HG03097 (cell line): ENCODE data around the gene APLP1.
"Not testable (repeated sequence)": the region's sequence is repeated elsewhere in the genome, so short reads cannot be mapped to it uniquely, and the experiment has no call there.

Source experiments
- ATAC-seq: cut with Tn5 transposase; IDR thresholded peaks from one replicate; pipeline ENCODE4 v1.9.1; 2021; ENCODE audit not compliant: unreplicated experiment, low FRiP score

The APLP1 gene

GRCh38 chr19:35852029-35852780 lies 16.2 kb upstream of the APLP1 start, which contains the start of gene NPHS1:
NPHS1 (minus strand) TSS chr19:35852504; CDS start chr19:35851837, 667 bp downstream.
- ATAC-seq, result no peak

DNA sequence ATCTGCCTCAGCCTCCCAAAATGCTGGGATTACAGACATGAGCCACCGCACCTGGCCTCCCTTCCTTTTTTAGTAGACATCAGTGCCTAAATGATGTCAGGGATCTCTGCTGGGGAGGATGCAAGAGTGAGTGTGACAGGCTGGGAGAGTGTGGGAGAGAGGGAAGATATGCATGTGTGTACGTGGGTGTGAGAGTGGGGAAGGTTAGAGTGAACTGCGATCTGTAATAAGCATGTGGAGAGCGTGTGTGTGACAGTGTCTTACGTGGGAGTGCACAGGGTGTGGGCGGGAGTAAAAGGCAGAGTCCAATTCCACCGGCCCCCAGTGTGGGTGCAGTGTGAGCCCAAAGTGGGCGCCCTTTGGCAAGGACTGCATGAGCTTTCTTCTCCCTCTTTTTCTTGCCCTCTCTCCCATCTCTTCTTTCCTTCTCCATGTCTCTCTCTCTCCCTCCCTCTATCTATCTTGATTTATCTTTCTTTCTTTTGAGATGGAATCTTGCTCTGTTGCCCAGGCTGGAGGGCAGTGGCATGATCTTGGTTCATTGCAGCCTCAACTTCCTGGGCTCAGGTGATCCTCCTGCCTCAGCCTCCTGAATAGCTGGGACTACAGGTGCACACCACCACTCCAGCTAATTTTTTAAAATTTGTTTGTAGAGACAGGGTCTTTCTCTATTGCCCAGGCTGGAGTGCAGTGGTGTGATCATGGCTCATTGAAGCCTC lies 15.2 kb upstream of the APLP1 start:
- ATAC-seq, result no peak

- no peak for ATAC-seq
These were observed 11.7 kb upstream of the APLP1 start, which contains the start of gene KIRREL2 for GRCh38 chr19:35856546-35857149. KIRREL2 (plus strand) TSS chr19:35856911; CDS start chr19:35857120, 209 bp downstream.

DNA sequence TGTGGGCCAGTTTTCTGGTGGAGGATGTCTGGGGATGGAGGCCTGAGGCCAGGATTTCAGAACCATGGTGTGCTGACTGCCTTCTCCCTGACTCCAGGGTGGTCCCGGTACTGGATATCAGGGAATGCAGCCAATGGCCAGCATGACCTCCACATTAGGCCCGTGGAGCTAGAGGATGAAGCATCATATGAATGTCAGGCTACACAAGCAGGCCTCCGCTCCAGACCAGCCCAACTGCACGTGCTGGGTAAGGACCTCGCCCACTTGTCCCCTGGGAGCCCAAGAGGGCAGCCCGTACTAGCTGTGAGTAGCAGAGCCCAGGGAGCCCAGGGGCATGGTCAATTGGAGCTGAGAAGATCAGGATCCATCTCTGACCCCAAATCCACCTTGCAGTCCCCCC lies 10.1 kb upstream of the APLP1 start:
- ATAC-seq, result no peak

DNA sequence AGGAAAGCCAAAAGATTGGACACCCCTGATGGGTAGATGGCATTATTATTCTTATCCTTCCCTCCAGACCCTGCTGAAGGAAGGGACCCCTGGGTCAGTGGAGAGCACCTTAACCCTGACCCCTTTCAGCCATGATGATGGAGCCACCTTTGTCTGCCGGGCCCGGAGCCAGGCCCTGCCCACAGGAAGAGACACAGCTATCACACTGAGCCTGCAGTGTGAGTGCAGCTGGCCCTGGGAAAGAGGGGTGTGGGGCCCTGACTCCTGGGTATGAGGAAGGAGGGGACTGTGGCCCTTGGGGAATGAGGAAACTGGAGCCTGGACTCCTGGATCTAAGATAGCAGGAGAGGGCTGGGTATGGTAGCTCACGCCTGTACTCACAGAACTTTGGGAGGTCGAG lies 9.0 kb upstream of the APLP1 start:
- ATAC-seq, result no peak

DNA sequence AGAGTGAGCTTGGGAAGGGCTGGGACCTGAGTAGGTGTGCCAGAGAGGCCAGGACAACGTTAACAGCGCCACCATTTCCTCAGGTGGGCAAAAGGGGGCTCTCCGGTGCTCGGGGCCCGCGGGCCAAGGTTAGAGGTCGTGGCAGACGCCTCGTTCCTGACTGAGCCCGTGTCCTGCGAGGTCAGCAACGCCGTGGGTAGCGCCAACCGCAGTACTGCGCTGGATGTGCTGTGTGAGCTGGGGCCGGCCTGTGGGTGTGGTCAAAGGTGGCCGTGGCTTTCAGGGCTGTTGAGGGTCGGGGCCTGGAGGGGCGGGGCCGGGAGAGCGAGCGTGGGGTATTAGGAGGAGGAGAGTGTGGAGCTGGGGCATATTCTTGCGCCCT lies 7.9 kb upstream of the APLP1 start:
- no peak for ATAC-seq

DNA sequence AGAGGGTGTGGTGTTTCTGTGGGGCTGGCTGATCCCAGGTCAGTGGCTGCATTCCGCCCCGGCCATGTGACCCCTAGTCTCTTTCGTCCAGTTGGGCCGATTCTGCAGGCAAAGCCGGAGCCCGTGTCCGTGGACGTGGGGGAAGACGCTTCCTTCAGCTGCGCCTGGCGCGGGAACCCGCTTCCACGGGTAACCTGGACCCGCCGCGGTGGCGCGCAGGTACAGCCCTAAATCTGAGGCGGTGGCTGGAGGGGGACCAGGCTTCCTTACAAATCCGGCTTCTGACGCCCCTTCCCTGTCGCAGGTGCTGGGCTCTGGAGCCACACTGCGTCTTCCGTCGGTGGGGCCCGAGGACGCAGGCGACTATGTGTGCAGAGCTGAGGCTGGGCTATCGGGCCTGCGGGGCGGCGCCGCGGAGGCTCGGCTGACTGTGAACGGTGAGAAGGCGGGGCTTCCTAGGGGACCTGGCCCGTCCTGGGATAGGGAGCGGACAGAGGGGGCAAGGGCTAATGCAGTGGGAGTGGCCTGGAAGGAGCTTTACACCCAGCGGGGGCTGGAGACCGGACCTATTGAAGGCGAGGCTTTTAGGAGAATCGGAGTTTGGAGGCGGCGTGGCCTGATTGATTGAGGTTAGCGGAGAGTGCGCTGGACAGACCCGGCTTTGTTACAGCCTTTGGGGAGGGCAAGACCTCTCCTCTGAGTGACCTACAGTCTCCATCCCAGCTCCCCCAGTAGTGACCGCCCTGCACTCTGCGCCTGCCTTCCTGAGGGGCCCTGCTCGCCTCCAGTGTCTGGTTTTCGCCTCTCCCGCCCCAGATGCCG lies 7.3 kb upstream of the APLP1 start:
- no peak for ATAC-seq

DNA sequence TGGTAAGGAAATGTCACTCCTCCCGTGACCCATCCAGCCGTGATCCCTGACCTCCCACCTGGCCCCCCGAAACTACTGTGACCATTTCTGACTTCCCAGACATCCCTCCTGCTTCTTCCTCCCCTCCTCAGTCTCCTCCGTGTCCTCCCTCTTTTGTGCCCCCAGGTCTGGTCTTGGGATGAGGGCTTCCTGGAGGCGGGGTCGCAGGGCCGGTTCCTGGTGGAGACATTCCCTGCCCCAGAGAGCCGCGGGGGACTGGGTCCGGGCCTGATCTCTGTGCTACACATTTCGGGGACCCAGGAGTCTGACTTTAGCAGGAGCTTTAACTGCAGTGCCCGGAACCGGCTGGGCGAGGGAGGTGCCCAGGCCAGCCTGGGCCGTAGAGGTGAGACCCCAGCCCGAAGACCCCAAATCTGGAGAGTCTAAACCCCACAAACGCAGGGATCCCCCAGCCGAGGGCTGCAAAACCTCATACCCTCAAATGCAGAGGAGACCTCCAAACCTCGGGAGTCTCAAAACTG lies 6.7 kb upstream of the APLP1 start:
- ATAC-seq, result no peak

GRCh38 chr19:35862528-35862927 lies 5.8 kb upstream of the APLP1 start:
- no peak for ATAC-seq

GRCh38 chr19:35863018-35863417 lies 5.4 kb upstream of the APLP1 start:
- ATAC-seq, result no peak

- ATAC-seq, result no peak
These were observed 501 bp downstream of the APLP1 start for GRCh38 chr19:35868823-35869326.

- ATAC-seq, result no peak
These were observed 1.2 kb downstream of the APLP1 start for GRCh38 chr19:35869327-35870123.

- not testable (repeated sequence) for ATAC-seq
These were observed 1.9 kb downstream of the APLP1 start for GRCh38 chr19:35870124-35870736.

- no peak for ATAC-seq
These were observed 2.4 kb downstream of the APLP1 start for GRCh38 chr19:35870798-35871197.

- no peak for ATAC-seq
These were observed 3.2 kb downstream of the APLP1 start for GRCh38 chr19:35871611-35872010.

GRCh38 chr19:35872180-35872579 lies 3.8 kb downstream of the APLP1 start:
- no peak for ATAC-seq

GRCh38 chr19:35874392-35874930 lies 6.1 kb downstream of the APLP1 start:
- no peak for ATAC-seq

DNA sequence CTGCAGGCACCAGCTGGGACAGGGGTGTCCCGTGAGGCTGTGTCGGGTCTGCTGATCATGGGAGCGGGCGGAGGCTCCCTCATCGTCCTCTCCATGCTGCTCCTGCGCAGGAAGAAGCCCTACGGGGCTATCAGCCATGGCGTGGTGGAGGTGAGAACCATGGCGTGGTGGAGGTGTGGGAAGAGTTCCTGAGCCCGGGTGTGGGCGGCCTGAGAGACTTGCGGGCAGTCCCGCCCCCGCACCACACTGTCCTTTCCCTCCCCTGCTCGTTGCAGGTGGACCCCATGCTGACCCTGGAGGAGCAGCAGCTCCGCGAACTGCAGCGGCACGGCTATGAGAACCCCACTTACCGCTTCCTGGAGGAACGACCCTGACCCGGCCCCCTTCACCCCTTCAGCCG lies 10.7 kb downstream of the APLP1 start:
- no peak for ATAC-seq
